KOPT-K1 (cell line): Measurements from ENCODE around the gene WDR17.

Source experiments
- H3K27ac ChIP-seq: fragments of 200-600 bp; sonication (generic); 2 replicates; pipeline ENCODE4 v1.5.1; 2016; ENCODE audit warnings: antibody characterized with exemption, mild to moderate bottlenecking, low read depth, low read length; ENCODE audit not compliant: poor library complexity, severe bottlenecking
- H3K36me3 ChIP-seq: fragments of 200-600 bp; sonication (generic); 2 replicates; pipeline ENCODE4 v1.5.1; 2017; ENCODE audit warnings: antibody characterized with exemption, mild to moderate bottlenecking, low read length, moderate library complexity; ENCODE audit not compliant: insufficient read depth
- H3K9me3 ChIP-seq: fragments of 200-600 bp; sonication (generic); 2 replicates; pipeline ENCODE4 v1.5.1; 2017; ENCODE audit warnings: antibody characterized with exemption, low read length, mild to moderate bottlenecking; ENCODE audit not compliant: insufficient read depth, poor library complexity, severe bottlenecking

WDR17 gene

DNA sequence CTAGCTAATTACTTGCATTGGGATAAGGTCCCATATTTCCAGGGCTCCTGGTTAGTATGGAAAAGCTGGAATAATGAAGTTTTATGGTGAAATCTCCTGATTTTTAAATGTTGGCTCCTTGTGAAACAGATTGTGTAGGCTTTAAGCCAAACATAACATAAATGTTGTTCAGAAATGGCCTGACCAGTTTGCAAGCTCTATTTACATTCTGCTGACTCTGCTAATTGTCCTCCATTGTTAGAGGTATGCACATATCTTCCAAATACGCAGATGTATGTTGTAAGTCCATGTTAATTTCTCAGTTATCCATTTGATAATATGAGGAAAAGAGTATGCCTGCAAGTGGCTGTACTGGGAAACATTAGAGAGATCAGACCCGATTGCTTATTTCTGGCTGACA is 11.9 kb upstream of the WDR17 start:
- Histone ChIP-seq H3K9me3 (no peaks in the 10 kb centered on the region), H3K36me3 (no peaks in the 10 kb centered on the region), H3K27ac (no peak overlapping the region)

DNA sequence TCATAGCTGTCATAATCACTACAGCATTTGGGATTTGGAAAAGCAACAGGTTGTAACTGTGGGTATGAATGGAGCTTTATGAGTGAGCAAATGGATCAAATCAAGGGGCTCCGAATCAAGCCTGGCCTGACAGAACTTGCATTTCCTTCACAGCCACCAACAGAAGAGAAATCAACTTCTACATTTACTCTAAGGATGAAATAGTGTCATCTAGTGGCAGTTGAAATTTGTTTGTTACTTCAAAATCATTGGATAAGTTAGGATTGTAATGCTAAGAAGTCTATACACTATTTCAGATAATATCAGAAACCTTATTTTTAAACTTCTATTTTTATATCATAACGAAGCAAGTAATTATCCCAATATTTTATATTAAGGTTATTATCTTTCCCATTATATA is 10.7 kb upstream of the WDR17 start:
- Histone ChIP-seq H3K36me3 (no peaks in the 10 kb centered on the region), H3K9me3 (no peaks in the 10 kb centered on the region), H3K27ac (no peak overlapping the region)

DNA sequence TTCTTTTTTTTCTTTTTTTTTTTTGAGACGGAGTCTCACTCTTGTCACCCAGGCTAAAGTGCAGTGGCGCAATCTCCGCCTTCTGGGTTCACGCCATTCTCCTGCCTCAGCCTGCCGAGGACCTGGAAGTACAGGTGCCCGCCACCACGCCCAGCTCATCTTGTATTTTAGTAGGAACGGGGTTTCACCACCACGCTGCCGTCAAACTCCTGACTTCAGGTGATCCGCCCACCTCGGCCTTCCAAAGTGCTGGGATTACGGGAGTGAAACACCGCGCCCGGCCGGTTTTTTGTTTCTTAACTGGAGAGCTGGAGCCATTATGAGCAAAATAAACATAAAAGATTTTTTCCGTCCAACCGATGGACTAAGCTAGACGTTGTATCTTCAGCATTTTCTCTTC is 1.9 kb upstream of the WDR17 start:
- Histone ChIP-seq H3K9me3 (no peaks in the 10 kb centered on the region), H3K36me3 (no peaks in the 10 kb centered on the region), H3K27ac (no peak overlapping the region)

DNA sequence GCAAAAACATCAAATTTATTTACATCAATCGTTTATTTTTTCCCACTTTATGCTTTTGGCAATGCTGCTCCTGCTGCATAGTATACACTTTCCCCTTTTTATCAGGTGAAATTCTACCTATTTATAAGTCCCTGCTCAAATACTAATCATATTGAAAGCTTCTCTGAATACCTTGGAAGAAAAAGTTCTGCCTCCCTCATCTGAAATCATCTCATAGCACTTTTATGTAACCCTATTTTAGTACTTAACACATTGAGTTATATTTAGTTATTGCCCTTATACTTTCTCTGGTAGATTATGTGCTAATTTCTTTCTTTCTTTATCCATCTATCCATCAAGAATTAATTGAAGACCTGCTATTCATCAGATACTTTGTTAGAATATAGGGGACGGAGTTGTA is 1.1 kb upstream of the WDR17 start:
- no peaks in the 10 kb centered on the region for H3K36me3 ChIP-seq
- H3K9me3 ChIP-seq: no peaks in the 10 kb centered on the region
- no peak overlapping the region for H3K27ac ChIP-seq

DNA sequence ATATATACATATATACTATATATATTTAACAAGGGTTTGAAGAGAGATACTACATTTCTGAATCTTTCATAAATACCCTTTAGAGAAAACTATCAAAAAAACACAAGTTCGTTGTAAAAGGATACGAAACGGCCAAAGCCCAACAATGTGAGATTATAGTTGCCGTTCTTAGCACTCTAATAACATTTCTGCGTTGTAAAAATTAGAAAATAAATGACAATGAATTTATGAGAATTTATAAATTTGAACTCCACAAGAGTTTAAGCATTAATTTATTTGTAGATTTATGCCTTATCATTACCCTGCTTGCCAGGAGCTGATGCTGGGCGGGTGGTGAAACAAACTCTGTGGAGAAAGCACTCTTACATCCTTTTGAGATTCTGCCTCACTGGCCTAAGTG is 1.1 kb downstream of the WDR17 start:
- no peaks in the 10 kb centered on the region for H3K36me3 ChIP-seq

DNA sequence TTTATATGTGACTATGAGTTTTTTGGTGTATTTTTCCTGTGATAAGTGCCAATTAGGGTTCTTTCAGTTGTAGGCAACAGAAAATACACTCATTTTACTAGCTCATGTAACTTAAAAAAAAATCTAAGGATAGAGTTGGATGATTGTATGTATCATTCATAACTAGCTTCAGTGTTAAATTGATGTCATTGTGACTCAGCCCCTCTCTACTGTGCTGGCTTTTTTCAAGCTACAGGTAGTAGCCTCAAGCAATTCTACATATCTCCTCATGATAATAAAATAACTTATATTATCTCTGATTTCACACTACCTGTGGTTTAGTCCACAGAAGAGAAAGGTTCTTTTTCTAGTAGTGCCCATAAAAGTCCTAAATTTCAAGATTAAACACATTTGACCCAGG is 11.9 kb downstream of the WDR17 start:
- H3K27ac ChIP-seq: no peak overlapping the region
- no peaks in the 10 kb centered on the region for H3K9me3 ChIP-seq
- no peaks in the 10 kb centered on the region for H3K36me3 ChIP-seq

More for the DNA sequence above, 1.1 kb downstream of the WDR17 start:
- Histone ChIP-seq H3K9me3 (no peaks in the 10 kb centered on the region), H3K27ac (no peak overlapping the region)

DNA sequence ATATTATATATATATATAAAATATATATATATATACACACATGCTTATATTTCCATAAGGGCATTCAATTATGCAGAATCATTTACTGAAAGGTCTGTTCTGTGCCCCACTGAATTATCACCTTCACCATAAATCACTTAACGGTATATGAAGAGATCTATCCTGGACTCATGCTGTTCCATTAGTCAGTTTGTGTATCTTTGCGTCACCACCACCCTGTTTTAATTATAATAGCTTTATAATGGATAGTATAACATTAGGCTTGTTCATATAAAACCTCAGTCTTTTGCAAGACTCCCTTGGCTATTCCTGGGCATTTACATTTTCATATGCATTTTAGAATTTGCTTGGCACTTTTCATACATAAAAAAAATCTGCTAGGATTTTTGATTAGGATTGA is 19.1 kb downstream of the WDR17 start:
- Histone ChIP-seq H3K36me3 (no peaks in the 10 kb centered on the region), H3K27ac (no peak overlapping the region), H3K9me3 (no peaks in the 10 kb centered on the region)

DNA sequence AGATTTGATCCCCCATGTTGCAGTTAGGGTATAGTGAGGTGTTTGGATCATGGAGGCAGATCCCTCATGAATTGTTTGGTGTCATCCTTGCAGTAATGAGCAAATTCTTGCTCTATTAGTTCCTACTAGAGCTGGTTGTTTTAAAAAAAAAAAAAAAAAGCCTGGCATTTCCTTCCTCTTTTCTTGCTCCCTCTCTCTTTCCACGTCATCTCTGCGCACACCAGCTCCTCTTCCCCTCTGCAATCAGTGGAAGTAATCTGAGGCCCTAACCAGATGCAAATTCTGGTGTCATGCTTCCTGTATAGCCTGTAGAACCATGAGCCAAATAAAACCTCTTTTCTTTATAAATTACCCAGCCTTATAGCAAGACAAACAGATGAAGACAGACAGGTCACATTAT is 24.5 kb downstream of the WDR17 start:
- peaks cover 4% of the 10 kb centered on the region for H3K9me3 ChIP-seq
- H3K27ac ChIP-seq: no peak overlapping the region
- H3K36me3 ChIP-seq: no peaks in the 10 kb centered on the region

DNA sequence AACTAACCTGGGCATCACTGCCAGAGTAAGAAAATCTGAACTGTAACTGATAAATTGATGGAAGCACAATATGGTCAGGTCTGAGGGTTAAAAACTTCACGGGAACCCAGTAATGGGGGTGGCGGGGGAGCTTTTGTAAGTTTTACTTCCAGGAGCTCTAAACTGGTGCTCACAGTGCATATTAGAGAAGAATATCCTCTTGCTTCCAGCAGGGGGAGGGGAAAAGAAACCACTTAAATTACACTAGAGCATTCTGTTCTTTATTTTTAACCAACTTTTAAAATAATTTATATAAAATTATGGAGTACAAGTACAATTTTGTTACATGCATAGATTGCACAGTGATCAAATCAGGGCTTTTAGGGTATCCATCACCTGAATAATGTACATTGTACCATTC is 33.7 kb downstream of the WDR17 start:
- Histone ChIP-seq H3K9me3 (no peaks in the 10 kb centered on the region), H3K27ac (no peak overlapping the region), H3K36me3 (no peaks in the 10 kb centered on the region)

DNA sequence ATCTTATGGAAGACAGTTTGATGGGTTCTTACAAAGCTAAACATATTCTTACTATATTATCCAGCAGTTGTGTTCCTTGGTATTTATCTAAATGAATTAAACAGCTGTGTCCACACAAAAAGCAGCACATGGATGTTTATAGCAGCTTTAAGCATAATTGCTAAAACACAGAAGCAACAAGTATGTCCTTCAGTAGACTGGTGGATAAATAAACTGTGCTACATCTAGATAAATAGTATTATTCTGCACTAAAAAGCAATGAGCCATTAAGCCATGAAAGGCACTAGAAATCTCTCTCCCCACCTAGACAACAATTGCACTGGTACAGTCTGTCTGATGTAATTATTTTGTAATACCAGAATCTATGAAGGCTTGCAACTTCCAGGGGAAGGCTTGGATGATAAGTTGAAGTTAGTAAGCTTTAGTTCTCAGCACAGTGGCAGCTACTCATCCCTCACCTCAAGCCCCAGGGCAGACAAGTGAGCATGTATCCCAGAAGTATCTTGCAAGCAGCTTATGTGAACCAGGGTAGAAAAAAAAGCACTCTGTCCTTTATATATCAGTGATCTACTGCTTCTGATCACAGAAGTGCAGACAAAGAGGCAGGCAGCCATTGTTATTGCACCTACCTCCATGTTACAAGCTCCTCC is 36.9 kb downstream of the WDR17 start:
- Histone ChIP-seq H3K27ac (no peak overlapping the region), H3K36me3 (no peaks in the 10 kb centered on the region), H3K9me3 (no peaks in the 10 kb centered on the region)

DNA sequence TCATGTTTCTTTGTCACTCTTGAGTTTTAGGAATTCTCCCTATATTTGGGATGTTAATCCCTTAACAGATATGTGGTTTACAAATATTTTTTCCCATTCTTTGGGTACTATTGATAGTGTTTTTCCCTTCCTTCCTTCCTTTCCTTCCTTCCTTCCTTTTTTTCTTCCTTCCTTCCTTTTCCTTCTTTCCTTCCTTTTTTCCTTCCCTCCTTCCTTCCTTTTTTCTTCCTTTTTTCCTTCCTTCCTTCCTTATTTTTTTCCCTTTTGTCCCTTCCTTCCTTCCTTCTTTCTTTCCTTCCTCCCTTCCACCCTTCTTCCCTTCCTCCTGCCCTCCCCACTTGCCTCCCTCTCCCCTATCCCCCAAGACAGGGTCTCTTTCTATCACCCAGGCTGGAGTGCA is 42.1 kb downstream of the WDR17 start:
- H3K36me3 ChIP-seq: no peaks in the 10 kb centered on the region
- no peak overlapping the region for H3K27ac ChIP-seq

DNA sequence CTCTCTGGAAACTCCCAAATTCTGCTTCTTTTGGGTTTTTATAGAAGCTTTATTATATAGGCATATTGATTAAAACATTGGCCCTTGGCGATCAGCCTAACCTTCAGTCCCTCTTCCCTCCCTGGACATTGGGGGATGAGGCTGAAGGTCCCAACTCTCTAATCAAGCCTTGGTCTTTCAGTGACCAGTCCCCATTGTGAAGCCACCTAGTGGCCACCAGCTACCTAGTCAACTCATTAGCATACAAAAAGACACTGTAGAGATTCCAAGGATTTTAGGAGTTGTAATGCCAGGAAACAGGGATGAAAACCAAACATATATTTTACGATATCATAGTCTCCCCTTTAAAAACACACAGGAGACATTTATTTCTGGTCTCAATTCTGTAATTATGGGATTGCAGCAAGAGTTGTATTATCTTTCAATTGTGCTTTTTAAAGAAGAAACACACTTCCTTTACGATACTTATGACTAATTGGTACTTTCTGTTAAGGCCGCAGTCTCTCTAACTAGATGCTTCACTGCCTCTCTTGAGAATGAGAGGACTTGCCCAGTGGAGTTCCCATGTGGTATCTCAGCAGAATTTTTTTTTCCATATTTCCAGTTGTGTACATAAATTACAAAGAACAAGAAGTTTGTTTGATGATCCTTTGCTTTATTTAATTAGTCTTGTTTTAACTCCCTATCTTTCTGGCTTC is 58.2 kb downstream of the WDR17 start:
- Histone ChIP-seq H3K27ac (no peak overlapping the region), H3K9me3 (no peaks in the 10 kb centered on the region), H3K36me3 (no peaks in the 10 kb centered on the region)

More for the DNA sequence above, 42.1 kb downstream of the WDR17 start:
- no peaks in the 10 kb centered on the region for H3K9me3 ChIP-seq

DNA sequence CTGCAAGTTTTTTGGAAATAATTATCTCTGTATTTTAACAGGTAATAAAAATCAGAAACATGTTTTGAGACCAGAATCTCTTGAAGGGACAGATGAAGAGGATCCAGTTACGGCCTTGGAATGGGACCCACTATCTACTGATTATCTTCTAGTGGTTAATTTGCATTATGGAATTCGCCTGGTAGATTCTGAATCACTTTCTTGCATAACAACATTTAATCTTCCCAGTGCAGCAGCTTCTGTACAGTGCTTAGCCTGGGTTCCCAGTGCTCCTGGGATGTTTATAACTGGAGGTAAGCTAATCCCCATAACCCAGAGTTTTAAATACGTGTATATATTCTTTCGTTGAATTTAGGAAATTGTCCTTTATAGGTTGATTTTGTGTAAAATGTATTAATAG is 59.4 kb downstream of the WDR17 start:
- H3K9me3 ChIP-seq: no peaks in the 10 kb centered on the region
- H3K36me3 ChIP-seq: no peaks in the 10 kb centered on the region
- no peak overlapping the region for H3K27ac ChIP-seq

DNA sequence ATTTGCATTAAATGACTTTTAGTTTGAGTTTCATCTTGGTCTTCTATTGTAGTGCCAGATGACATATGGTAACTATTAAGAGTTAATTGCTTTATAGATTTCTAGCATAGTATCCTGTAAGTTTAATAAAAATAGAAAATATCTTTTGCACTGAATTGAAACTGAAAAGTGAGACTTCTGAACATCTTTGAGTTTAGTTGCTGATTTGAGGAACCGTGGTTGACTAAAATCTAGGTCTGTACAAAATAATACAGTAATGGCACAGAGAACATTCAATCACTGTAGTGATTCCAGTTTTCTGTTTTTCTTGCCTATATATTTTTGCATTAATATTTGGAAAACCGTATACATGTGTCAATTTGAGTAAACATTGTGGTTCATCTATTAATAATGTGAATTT is 69.0 kb downstream of the WDR17 start:
- no peaks in the 10 kb centered on the region for H3K36me3 ChIP-seq
- H3K27ac ChIP-seq: no peak overlapping the region
- no peaks in the 10 kb centered on the region for H3K9me3 ChIP-seq

DNA sequence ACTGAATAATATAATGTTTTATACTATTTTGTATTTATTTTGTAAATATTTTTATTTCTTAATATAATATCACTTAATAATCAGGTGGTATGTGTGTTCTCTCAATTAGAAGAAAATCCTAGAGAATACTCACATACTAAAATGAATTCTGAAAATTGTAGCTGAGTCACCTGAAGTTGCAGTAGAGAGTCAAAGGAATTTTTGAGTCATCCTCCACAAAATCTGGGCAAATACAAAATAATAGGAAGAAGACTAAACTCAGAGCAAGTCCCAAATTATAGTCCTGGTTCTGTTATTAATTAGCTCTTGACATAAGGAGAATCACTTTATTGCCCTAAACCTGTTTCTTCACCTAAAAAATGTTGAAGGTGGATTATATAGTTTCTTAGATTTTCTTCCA is 72.0 kb downstream of the WDR17 start:
- Histone ChIP-seq H3K36me3 (no peaks in the 10 kb centered on the region), H3K9me3 (no peaks in the 10 kb centered on the region)

DNA sequence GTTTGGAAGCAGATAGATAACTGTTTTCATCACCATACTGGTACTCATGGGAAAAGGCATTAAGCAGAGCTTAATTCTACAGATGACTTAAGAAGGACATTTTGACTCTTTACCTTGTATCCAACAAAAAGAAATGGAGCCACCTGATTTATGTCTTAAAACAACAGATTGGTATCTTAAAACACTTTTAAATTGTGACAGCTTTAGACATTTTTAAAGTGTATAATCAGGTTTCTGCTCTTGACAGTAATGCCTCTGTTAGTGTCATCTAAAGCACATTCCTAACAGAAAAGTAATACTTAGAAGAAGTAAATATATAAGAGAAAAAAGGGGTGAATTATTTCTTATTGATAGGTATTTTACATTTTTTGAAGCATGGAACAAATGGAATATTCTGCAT is 73.9 kb downstream of the WDR17 start:
- H3K27ac ChIP-seq: no peak overlapping the region
- no peaks in the 10 kb centered on the region for H3K36me3 ChIP-seq
- H3K9me3 ChIP-seq: no peaks in the 10 kb centered on the region

More for the DNA sequence above, 72.0 kb downstream of the WDR17 start:
- no peak overlapping the region for H3K27ac ChIP-seq
